HG03159 (cell line): ENCODE results near the gene MC1R.
"Not testable (repeated sequence)": the region's sequence is repeated elsewhere in the genome, so short reads cannot be mapped to it uniquely, and the experiment has no call there.

Experiments
- ATAC-seq: cut with Tn5 transposase; IDR thresholded peaks from one replicate; pipeline ENCODE4 v1.9.1; 2021; ENCODE audit warnings: mild to moderate bottlenecking, moderate library complexity; ENCODE audit not compliant: unreplicated experiment

Gene MC1R

GRCh38 chr16:89913408-89914387 lies 5.0 kb upstream of the MC1R start:
- no peak for ATAC-seq

- not testable (repeated sequence) for ATAC-seq
Measured at GRCh38 chr16:89914642-89915285, 3.9 kb upstream of the MC1R start.

- no peak for ATAC-seq
Measured at GRCh38 chr16:89915303-89916232, 3.1 kb upstream of the MC1R start.

GRCh38 chr16:89917773-89918452 lies 749 bp upstream of the MC1R start:
- ATAC-seq, result peak; percentile 60

DNA sequence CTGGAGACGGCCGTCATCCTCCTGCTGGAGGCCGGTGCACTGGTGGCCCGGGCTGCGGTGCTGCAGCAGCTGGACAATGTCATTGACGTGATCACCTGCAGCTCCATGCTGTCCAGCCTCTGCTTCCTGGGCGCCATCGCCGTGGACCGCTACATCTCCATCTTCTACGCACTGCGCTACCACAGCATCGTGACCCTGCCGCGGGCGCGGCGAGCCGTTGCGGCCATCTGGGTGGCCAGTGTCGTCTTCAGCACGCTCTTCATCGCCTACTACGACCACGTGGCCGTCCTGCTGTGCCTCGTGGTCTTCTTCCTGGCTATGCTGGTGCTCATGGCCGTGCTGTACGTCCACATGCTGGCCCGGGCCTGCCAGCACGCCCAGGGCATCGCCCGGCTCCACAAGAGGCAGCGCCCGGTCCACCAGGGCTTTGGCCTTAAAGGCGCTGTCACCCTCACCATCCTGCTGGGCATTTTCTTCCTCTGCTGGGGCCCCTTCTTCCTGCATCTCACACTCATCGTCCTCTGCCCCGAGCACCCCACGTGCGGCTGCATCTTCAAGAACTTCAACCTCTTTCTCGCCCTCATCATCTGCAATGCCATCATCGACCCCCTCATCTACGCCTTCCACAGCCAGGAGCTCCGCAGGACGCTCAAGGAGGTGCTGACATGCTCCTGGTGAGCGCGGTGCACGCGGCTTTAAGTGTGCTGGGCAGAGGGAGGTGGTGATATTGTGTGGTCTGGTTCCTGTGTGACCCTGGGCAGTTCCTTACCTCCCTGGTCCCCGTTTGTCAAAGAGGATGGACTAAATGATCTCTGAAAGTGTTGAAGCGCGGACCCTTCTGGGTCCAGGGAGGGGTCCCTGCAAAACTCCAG lies 1.1 kb downstream of the MC1R start:
- no peak for ATAC-seq

- ATAC-seq, result no peak
Measured at GRCh38 chr16:89920723-89921122, 2.1 kb downstream of the MC1R start.

DNA sequence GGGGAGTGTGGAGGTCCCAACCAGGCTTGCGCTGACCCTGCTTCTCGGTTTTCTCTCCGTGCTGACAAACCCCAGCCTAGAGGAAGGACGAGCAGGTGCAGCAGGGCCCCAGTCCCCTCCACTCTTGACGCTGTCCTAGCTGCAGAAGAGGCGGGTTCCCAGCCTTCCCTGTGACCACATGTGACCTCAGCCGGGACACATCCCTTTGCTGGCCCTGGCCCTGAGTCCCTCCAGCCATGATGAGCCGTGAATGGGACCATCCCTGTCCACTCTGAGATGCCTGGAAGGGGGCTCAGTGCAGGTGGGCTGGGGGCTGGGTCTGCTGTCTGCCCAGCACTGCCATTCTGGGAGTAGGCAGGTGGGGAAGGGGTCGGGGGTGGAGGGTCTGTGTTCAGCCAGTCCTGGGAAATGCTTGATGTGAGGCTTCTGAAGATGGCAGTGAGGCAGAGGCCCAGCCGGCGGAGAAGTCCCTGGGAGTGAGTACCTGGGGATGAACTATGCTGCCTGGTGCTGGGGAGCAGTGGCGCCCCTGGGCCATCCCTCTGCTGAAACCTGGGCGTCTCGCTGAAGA lies 2.6 kb downstream of the MC1R start:
- no peak for ATAC-seq

DNA sequence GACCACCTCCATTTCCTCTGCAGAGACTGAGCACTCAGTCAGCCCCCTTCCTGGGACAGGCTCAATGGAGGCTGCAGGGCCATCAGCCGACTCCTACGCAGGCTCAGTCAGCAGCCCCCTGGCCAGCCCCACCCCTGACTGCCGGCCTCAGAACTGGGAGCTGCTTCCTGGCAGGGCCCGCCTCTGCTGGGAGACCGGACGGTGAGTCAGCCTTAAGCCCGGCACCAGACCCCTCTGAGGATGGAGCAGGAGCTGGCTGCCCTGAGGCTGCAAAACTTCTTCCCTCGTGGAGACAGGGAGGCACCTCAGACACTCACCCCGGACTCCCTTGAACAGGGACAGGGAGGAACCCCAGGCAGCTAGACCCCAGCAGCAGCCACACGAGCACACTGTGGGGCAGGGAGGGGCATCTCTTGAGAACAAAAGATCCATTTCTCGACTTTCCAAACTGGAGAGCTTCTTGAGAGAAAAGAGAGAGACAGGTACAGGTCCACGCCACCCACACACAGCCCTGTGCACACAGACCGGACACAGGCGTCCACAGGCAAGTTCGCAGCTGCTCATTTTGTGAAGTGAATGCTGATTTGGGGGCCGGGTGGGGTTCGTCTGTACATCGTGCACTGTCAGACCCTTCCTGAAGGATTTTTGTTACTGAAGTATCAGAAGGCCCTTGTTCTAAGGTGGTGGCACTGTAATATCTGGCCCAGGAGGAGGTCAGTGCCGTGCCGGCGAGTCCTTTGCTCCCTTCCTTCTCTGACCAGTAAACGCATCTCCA lies 3.2 kb downstream of the MC1R start:
- no peak for ATAC-seq

DNA sequence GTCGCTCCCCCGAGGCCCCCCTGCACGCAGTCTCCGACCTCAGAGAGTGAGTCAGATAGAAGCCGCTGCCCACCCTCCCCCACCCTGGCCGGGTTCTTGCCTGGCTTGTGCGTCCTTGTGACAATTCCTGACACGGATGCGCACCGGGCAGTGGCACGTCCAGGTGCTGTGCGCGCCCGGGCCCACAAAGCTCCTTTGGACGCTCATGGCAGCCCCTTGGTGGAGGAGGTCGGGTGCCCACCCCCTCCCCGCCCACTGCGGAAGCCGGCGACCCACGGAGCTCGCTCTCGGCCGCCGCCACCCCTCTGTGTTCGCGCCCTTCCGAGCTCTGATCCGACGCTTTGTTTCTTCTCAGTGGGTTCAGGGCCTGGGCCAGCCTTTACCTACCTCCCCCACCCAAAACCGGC lies 3.8 kb downstream of the MC1R start:
- ATAC-seq, result no peak

DNA sequence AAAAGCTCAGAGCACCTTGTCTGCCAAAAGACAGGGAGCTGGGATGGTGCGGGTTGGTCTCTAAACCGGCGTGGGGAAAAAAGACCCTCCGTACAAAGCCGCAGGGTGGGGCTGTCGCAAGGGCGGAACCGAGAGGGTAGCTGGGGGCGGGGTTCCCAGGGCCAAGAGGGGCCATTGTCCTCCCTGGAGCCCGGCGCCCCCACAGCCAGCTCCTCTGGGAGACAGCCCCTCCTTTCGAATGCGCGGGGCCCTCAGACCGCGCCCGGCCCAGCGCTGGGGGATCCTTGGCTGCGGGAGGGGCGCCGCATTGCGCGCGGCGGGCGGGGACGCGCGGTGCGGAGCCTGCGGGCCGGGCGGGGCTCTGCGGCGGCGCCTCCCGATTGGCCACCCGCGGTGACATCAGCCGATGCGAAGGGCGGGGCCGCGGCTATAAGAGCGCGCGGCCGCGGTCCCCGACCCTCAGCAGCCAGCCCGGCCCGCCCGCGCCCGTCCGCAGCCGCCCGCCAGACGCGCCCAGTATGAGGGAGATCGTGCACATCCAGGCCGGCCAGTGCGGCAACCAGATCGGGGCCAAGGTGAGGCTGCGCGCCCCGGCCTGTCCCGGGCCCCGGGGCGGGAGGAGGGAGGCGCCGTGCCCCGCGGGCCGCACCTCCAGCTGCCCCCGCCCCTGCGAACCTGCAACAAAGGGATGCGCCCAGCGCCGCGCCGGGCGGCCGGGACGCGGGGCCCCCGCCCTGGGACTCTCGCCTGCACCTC lies 4.4 kb downstream of the MC1R start, which contains the start of gene TUBB3:
TUBB3 (plus strand) TSS at position 459 of the 756 bp plus-strand sequence; CDS start at position 519, 60 bp downstream.
- ATAC-seq, result no peak

DNA sequence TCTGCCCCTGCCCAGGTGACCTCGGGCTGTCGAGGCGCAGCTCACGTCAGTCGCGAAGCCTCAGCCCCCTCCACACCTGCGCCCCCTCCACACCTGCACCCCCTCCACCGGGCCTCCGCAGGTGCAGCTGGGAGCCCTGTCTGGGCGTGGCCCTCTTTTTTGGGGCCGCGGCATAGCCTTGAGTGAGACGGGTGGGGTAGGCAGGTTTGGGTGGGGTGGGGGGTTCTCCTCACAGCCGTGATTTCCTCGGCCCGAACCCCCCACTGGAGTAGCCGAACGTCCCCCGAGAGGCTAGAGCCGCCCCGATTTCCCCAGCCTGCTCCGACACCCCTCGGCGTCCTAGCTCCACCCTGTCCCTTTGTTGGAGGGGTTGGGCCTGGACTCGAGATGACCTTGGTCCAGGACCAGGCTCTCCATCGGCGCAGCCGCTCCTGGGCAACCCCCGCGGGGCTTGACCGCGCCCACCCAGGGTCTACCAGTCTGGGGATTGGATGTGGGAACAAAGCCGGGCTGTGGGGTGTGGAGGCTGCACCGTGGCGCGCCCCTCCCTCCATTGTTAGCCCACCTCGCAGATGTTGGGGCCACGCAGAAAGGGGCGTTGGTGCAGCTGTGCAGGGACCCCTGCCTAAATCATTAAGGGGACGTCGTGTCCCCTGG lies 5.1 kb downstream of the MC1R start:
- no peak for ATAC-seq

DNA sequence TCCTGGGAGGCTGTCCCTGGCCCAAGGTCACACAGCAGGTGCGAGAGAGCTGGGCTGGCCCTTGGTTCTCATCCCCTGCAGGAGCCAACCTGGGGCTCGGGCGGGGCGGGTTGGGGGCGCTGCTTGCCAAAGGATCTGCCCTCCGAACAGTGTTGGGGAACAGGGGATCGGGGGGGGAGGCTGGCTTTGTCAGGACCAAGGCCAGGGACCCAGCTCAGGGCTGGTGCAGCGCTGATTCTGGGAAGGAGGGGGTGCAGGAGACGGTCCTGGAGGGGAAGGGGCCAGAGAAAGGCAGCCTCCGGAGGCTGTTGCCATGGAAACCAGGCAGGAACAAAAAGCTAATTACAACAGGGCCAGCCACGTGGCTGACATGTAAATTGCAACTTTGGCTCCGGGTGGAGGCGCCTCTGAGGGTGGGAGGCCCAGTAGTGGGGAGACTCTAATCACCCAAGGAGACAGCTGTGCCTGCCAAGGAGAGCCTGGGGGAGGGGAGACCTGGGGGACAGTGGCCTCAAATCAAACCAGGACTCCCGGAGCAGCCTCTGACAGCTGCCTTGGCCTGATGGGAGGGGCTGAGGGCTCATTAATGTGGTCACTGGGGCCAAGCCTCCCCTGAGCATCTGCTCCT lies 5.7 kb downstream of the MC1R start:
- no peak for ATAC-seq

DNA sequence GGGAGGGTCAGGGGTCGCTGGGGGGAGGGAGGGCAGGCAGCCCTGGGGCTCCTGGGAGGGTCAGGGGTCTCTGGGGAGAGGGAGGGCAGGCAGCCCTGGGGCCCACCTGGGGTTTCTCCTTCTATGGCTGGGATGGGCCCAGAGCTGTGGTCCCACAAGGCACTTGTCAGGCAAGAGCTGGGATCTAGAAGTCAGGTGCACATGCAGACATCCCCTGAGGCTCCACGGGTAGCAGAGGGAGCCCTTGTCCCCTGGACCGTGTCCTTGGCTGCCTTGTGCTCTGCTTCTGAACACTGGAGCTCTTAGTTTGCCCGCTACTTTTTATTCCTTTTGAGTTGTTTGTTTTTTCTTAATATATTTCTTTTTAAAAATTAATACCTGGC lies 6.3 kb downstream of the MC1R start:
- no peak for ATAC-seq

GRCh38 chr16:89925596-89926079 lies 7.0 kb downstream of the MC1R start:
- ATAC-seq, result peak; percentile 20

GRCh38 chr16:89931305-89931896 lies 12.7 kb downstream of the MC1R start:
- ATAC-seq, result no peak

- no peak for ATAC-seq
Measured at GRCh38 chr16:89931964-89932363, 13.3 kb downstream of the MC1R start.
